Measurements from ENCODE around the gene CBR1. TPM values are rescaled to one million over a fixed set of nuclear protein-coding genes. Genes with fewer than 3 reads are reported as not detected.
A peak's percentile ranks its signal among the peaks of the same experiment; 100 is the strongest.

CBR1 gene
- polyA plus RNA-seq, 3 donors: 36.9 to 114 (median 100) TPM

DNA sequence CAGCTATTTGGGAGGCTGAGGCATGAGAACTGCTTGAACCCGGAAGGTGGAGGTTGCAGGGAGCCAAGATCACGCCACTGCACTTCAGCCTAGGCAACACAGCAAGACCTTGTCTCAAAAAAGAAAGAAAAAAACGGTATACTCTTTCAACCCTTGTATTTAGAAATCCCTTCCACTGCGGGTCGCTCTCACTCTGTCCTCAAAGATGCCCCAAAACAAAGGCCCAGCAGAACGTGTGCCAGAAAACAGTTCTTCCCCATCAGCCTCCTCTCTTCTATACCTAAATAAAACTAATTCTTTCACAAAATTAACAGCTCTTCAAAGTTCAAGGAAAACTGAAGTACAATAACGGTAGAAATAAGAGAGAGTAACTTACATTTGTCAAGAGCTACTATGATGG is 22.7 kb upstream of the CBR1 start:
- H3K9ac ChIP-seq (ENCODE audit: insufficient read depth, low read length, poor library complexity, severe bottlenecking): no peak overlapping the region
- peaks cover 0 to 2% (median 0%) of the 10 kb centered on the region in 7 donors for H3K9me3 Mint-ChIP-seq
- H3K36me3 Mint-ChIP-seq: peaks cover 75 to 86% of the 10 kb centered on the region in 2 donors
- no peaks in the 10 kb centered on the region for H3K27me3 ChIP-seq (ENCODE audit: control insufficient read depth in 2 of 2, insufficient read depth in 2 of 2, low read length in 2 of 2)
- H3K79me2 ChIP-seq (ENCODE audit: insufficient read depth, low read length): no peaks in the 10 kb centered on the region
- H3K36me3 ChIP-seq (replicated peaks in 1 of 2; ENCODE audit: control insufficient read depth in 1 of 2, insufficient read depth in 2 of 2, low read length in 2 of 2): peaks cover 68 to 92% of the 10 kb centered on the region in 2 donors
- H3K27ac ChIP-seq (ENCODE audit: low read depth in 1 of 2, low read length in 2 of 2): no peak overlapping the region
- no peak overlapping the region for H3K4me3 Mint-ChIP-seq
- TF ChIP-seq, protein P1, sequence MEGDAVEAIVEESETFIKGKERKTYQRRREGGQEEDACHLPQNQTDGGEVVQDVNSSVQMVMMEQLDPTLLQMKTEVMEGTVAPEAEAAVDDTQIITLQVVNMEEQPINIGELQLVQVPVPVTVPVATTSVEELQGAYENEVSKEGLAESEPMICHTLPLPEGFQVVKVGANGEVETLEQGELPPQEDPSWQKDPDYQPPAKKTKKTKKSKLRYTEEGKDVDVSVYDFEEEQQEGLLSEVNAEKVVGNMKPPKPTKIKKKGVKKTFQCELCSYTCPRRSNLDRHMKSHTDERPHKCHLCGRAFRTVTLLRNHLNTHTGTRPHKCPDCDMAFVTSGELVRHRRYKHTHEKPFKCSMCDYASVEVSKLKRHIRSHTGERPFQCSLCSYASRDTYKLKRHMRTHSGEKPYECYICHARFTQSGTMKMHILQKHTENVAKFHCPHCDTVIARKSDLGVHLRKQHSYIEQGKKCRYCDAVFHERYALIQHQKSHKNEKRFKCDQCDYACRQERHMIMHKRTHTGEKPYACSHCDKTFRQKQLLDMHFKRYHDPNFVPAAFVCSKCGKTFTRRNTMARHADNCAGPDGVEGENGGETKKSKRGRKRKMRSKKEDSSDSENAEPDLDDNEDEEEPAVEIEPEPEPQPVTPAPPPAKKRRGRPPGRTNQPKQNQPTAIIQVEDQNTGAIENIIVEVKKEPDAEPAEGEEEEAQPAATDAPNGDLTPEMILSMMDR (IDR thresholded peaks at IDR 0.05): no peak
- no peak overlapping the region for H3K4me3 ChIP-seq (replicated peaks in 1 of 3; ENCODE audit: low read depth in 2 of 3, low read length in 3 of 3)
- no peaks in the 10 kb centered on the region for H3K9me3 ChIP-seq (replicated peaks in 1 of 2; ENCODE audit: control insufficient read depth in 1 of 2, insufficient read depth in 1 of 2, low read length in 2 of 2)
- no peaks in the 10 kb centered on the region for H3K4me1 Mint-ChIP-seq
- H2AFZ ChIP-seq (ENCODE audit: insufficient read depth, low read depth, low read length, poor library complexity, severe bottlenecking): no peak overlapping the region
- H3K4me1 ChIP-seq (ENCODE audit: control insufficient read depth in 1 of 2, insufficient read depth in 2 of 2, low read length in 2 of 2): no peaks in the 10 kb centered on the region
- H3K4me2 ChIP-seq (replicated peaks; ENCODE audit: extremely low read depth, low read length, poor library complexity, severe bottlenecking): no peak overlapping the region
- DNase-seq: no peak
- 89% methylated on average over 5 of the region's 7 CpGs for WGBS (ENCODE audit: insufficient coverage)
- no peaks in the 10 kb centered on the region for H3K27me3 Mint-ChIP-seq (ENCODE audit: low read depth in 3 of 3)
- intact Hi-C loops (cut with micrococcal nuclease): no loop called here
- H3K27ac Mint-ChIP-seq: no peak overlapping the region
- H4K20me1 ChIP-seq (ENCODE audit: insufficient read depth, low read length): no peaks in the 10 kb centered on the region

DNA sequence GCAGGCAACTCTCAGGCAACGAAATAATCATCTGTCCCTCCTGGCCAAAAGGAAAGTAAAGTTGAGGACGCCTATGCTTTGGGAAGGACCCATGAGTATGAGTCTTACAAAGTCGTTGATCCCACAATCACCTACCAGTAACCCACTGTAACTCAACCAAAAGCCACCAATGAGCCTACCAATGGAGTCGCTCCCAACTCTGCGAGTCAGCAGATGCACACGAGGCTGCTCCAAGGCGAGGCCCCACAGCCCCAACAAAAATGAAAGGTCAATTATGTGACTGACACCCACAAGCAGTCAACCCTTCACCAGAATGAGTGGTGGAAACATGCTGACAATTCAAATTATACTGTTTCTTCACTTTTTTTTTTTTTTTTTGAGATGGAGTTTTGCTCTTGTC is 21.5 kb upstream of the CBR1 start:
- H4K20me1 ChIP-seq (ENCODE audit: insufficient read depth, low read length): no peaks in the 10 kb centered on the region
- Mint-ChIP-seq H3K9me3 (peaks cover 0 to 2% (median 0%) of the 10 kb centered on the region in 7 donors), H3K4me1 (no peaks in the 10 kb centered on the region), H3K4me3 (no peak overlapping the region), H3K36me3 (peaks cover 75 to 89% of the 10 kb centered on the region in 2 donors), H3K27ac (peak overlapping the region in 1 of 7 donors; percentile 21), H3K27me3 (ENCODE audit: low read depth in 3 of 3) (no peaks in the 10 kb centered on the region)
- intact Hi-C loops (cut with micrococcal nuclease): no loop called here
- H3K4me2 ChIP-seq (replicated peaks; ENCODE audit: extremely low read depth, low read length, poor library complexity, severe bottlenecking): no peak overlapping the region
- no peaks in the 10 kb centered on the region for H3K27me3 ChIP-seq (ENCODE audit: control insufficient read depth in 2 of 2, insufficient read depth in 2 of 2, low read length in 2 of 2)
- H3K27ac ChIP-seq (ENCODE audit: low read depth in 1 of 2, low read length in 2 of 2): no peak overlapping the region
- no peak for DNase-seq
- H3K9me3 ChIP-seq (replicated peaks in 1 of 2; ENCODE audit: control insufficient read depth in 1 of 2, insufficient read depth in 1 of 2, low read length in 2 of 2): no peaks in the 10 kb centered on the region
- no peak overlapping the region for H2AFZ ChIP-seq (ENCODE audit: insufficient read depth, low read depth, low read length, poor library complexity, severe bottlenecking)
- H3K4me3 ChIP-seq (replicated peaks in 1 of 3; ENCODE audit: low read depth in 2 of 3, low read length in 3 of 3): no peak overlapping the region
- H3K36me3 ChIP-seq (replicated peaks in 1 of 2; ENCODE audit: control insufficient read depth in 1 of 2, insufficient read depth in 2 of 2, low read length in 2 of 2): peaks cover 63 to 93% of the 10 kb centered on the region in 2 donors
- 94% methylated on average over 2 of the region's 7 CpGs for WGBS (ENCODE audit: insufficient coverage)
- H3K9ac ChIP-seq (ENCODE audit: insufficient read depth, low read length, poor library complexity, severe bottlenecking): no peak overlapping the region
- no peaks in the 10 kb centered on the region for H3K79me2 ChIP-seq (ENCODE audit: insufficient read depth, low read length)
- TF ChIP-seq, protein P1 (IDR thresholded peaks at IDR 0.05): no peak
- no peaks in the 10 kb centered on the region for H3K4me1 ChIP-seq (ENCODE audit: control insufficient read depth in 1 of 2, insufficient read depth in 2 of 2, low read length in 2 of 2)
